HG03095 (cell line): Measurements from ENCODE around the gene TBX4.

Experiments used
- ATAC-seq: cut with Tn5 transposase; IDR thresholded peaks from one replicate; pipeline ENCODE4 v1.9.1; 2021; ENCODE audit warnings: moderate library complexity; ENCODE audit not compliant: unreplicated experiment

TBX4 gene

GRCh38 chr17:61464130-61464842 is 12.1 kb downstream of the TBX4 start:
- no peak for ATAC-seq

- no peak for ATAC-seq
These were observed 12.6 kb downstream of the TBX4 start for GRCh38 chr17:61464843-61465180.

GRCh38 chr17:61465550-61466237 is 13.5 kb downstream of the TBX4 start:
- ATAC-seq, result no peak

GRCh38 chr17:61466246-61466645 is 14.0 kb downstream of the TBX4 start:
- no peak for ATAC-seq

- ATAC-seq, result no peak
These were observed 15.4 kb downstream of the TBX4 start for GRCh38 chr17:61467416-61468262.

GRCh38 chr17:61468263-61468907 is 16.2 kb downstream of the TBX4 start:
- ATAC-seq, result no peak

- ATAC-seq, result no peak
These were observed 17.3 kb downstream of the TBX4 start for GRCh38 chr17:61469474-61469873.

GRCh38 chr17:61469949-61470348 is 17.7 kb downstream of the TBX4 start:
- no peak for ATAC-seq

- ATAC-seq, result no peak
These were observed 18.4 kb downstream of the TBX4 start for GRCh38 chr17:61470530-61471136.

GRCh38 chr17:61474235-61474927 is 22.2 kb downstream of the TBX4 start:
- no peak for ATAC-seq

GRCh38 chr17:61474934-61475333 is 22.7 kb downstream of the TBX4 start:
- no peak for ATAC-seq

- no peak for ATAC-seq
These were observed 23.5 kb downstream of the TBX4 start for GRCh38 chr17:61475726-61476125.

GRCh38 chr17:61476476-61477203 is 24.4 kb downstream of the TBX4 start:
- no peak for ATAC-seq

GRCh38 chr17:61477204-61477834 is 25.1 kb downstream of the TBX4 start:
- ATAC-seq, result no peak

- no peak for ATAC-seq
These were observed 26.0 kb downstream of the TBX4 start for GRCh38 chr17:61478026-61478789.

GRCh38 chr17:61478790-61479492 is 26.7 kb downstream of the TBX4 start:
- ATAC-seq, result no peak

GRCh38 chr17:61479493-61480413 is 27.5 kb downstream of the TBX4 start:
- no peak for ATAC-seq
